Endothelial cell of umbilical vein (primary cell): Measurements from ENCODE around the gene AKTIP. TPM values are rescaled to one million over a fixed set of nuclear protein-coding genes. Genes with fewer than 3 reads are reported as not detected.

Experiments used
- BruUV-seq: library from RNA; stranded (reverse); fragments of 400-500 nt; replicated peaks from 2 replicates; lab custom pipeline; 2021; lab: Mats Ljungman, UMichigan
- CTCF ChIA-PET: fragments of 300-600, 350-600 bp; sonication (Branson Sonifier 250); formaldehyde crosslinking; loops from one replicate; lab custom pipeline; 2021; ENCODE audit warnings: antibody characterized with exemption, inconsistent platforms; lab: Charles Lee
- POLR2A ChIA-PET: fragments of 300-600, 350-600 bp; sonication (Branson Sonifier 250); formaldehyde crosslinking; loops from one replicate; lab custom pipeline; 2021; ENCODE audit warnings: antibody characterized with exemption, inconsistent platforms; lab: Charles Lee
- DNase-seq: peaks from one replicate; pipeline ENCODE4 v3.0.0-alpha.2; 2011; ENCODE audit warnings: low read depth, low spot score
- FAIRE-seq: peaks from 2 replicates; lab custom pipeline; 2011; peaks lifted over from hg19 to GRCh38; lab: Jason Lieb, UNC
- H2AFZ ChIP-seq: 2 replicates; pipeline ENCODE4 v1.6.0; 2012; ENCODE audit warnings: low read depth, low read length, control low read depth, inconsistent platforms
- H3K27ac ChIP-seq: 2 replicates; pipeline ENCODE4 v1.5.1; 2011; ENCODE audit warnings: low read depth, mild to moderate bottlenecking, control low read depth, low read length, moderate library complexity; ENCODE audit not compliant: insufficient read depth
- H3K27me3 ChIP-seq, 2 experiments: 2 replicates each; pipeline versions ENCODE4 v1.6.0 to v1.6.1; 2011; ENCODE audit warnings: low read length in 2 of 2, mixed read lengths in 1 of 2; ENCODE audit not compliant: control insufficient read depth in 2 of 2, insufficient read depth in 2 of 2
- H3K36me3 ChIP-seq, 2 experiments: 2 replicates in 1 of 2; 3 replicates in 1 of 2; pipeline ENCODE4 v1.5.1; 2011; ENCODE audit warnings: low read length in 2 of 2, mild to moderate bottlenecking in 1 of 2, moderate library complexity in 1 of 2; ENCODE audit not compliant: control insufficient read depth in 2 of 2, insufficient read depth in 2 of 2; ENCODE audit errors: extremely low read depth in 1 of 2
- H3K4me1 ChIP-seq: 3 replicates; pipeline ENCODE4 v1.5.1; 2011; ENCODE audit warnings: mild to moderate bottlenecking, low read length; ENCODE audit not compliant: control insufficient read depth, insufficient read depth; ENCODE audit errors: extremely low read depth
- H3K4me2 ChIP-seq: 2 replicates; pipeline ENCODE4 v1.6.1; 2011; ENCODE audit warnings: low read length, control low read depth, mixed read lengths; ENCODE audit not compliant: insufficient read depth
- H3K4me3 ChIP-seq, 3 experiments: fragments of 200-600 bp in 1 of 3; sonication (generic), shearing (Covaris generic) in 1 of 3; replicated peaks in 1 of 3; 2 replicates each; pipeline ENCODE4 v1.5.1; 2011 to 2016; ENCODE audit warnings: control low read depth in 3 of 3, low read length in 3 of 3, mild to moderate bottlenecking in 2 of 3, inconsistent platforms in 1 of 3, low read depth in 1 of 3, moderate library complexity in 1 of 3; ENCODE audit not compliant: insufficient read depth in 1 of 3
- H3K79me2 ChIP-seq: 2 replicates; pipeline ENCODE4 v1.6.0; 2012; ENCODE audit warnings: low read length, inconsistent platforms; ENCODE audit not compliant: control insufficient read depth, insufficient read depth
- H3K9ac ChIP-seq: replicated peaks from 2 replicates; pipeline ENCODE3; 2011; ENCODE audit warnings: low read length, control low read depth; ENCODE audit not compliant: insufficient read depth; ENCODE audit errors: extremely low read depth
- H3K9me1 ChIP-seq: replicated peaks from 3 replicates; pipeline ENCODE4 v1.6.0; 2011; ENCODE audit warnings: mild to moderate bottlenecking, low read length; ENCODE audit not compliant: control insufficient read depth, insufficient read depth; ENCODE audit errors: extremely low read depth
- H3K9me3 ChIP-seq: replicated peaks from 2 replicates; pipeline ENCODE4 v1.5.1; 2012; ENCODE audit warnings: low read length, inconsistent platforms; ENCODE audit not compliant: control insufficient read depth, insufficient read depth
- H4K20me1 ChIP-seq: replicated peaks from 2 replicates; pipeline ENCODE3; 2011; ENCODE audit warnings: mild to moderate bottlenecking, low read length; ENCODE audit not compliant: control insufficient read depth, insufficient read depth; ENCODE audit errors: extremely low read depth
- EZH2 ChIP-seq: IDR thresholded peaks from 2 replicates; pipeline ENCODE4 v1.6.1; 2012; ENCODE audit warnings: borderline replicate concordance, low read depth, mild to moderate bottlenecking, moderate library complexity, low read length, inconsistent platforms; ENCODE audit not compliant: severe bottlenecking
- FOS ChIP-seq: IDR thresholded peaks from 2 replicates; pipeline ENCODE4 v1.6.1; 2011; ENCODE audit warnings: mild to moderate bottlenecking, low read length, moderate library complexity, borderline replicate concordance; ENCODE audit not compliant: insufficient read depth
- GATA2 ChIP-seq: IDR thresholded peaks from 2 replicates; pipeline ENCODE4 v1.7.0; 2011; ENCODE audit warnings: low read depth, mild to moderate bottlenecking, moderate library complexity, mixed read lengths, low read length; ENCODE audit not compliant: insufficient read length, insufficient read depth
- JUN ChIP-seq: IDR thresholded peaks from 2 replicates; pipeline ENCODE4 v1.6.1; 2011; ENCODE audit warnings: borderline replicate concordance, low read depth; ENCODE audit not compliant: insufficient read length, insufficient read depth
- MYC ChIP-seq: IDR thresholded peaks from one replicate; pipeline ENCODE4 v1.6.1; 2011; ENCODE audit warnings: mild to moderate bottlenecking, low read depth, low read length
- POLR2A ChIP-seq: IDR thresholded peaks from 2 replicates; pipeline ENCODE4 v1.6.1; 2012; ENCODE audit warnings: low read depth, mild to moderate bottlenecking, control low read depth, low read length
- POLR2AphosphoS5 ChIP-seq: IDR thresholded peaks from 2 replicates; pipeline ENCODE4 v1.6.1; 2012; ENCODE audit warnings: low read depth, mild to moderate bottlenecking, control low read depth, low read length, moderate library complexity; ENCODE audit not compliant: insufficient read depth
- dilution Hi-C: fragments of 300-500 bp; cut with MboI; formaldehyde crosslinking; loops from one replicate; pipeline ENCODE4 v1.15.0; 2019; ENCODE audit warnings: low sequenced_read_pairs; ENCODE audit not compliant: extremely low pct_ligation_motif_present
- intact Hi-C: fragments of 100-400 bp; cut with micrococcal nuclease; formaldehyde crosslinking; loops from one replicate; pipeline ENCODE4 v1.10.0; 2022
- polyA plus RNA-seq, 4 experiments: library from polyadenylated mRNA; depleted of rRNA in 3 of 4; stranded (reverse) in 3 of 4; unstranded in 1 of 4; fragments of >200 nt; gene quantifications; 2 replicates each; pipeline versions ENCODE4 v1.2.1 to v1.2.3, GENCODE V29; 2011 to 2012; ENCODE audit warnings: missing spikeins in 1 of 4
- total RNA-seq: library from RNA; stranded (reverse); gene quantifications from 2 replicates; pipeline ENCODE4 v1.2.3, GENCODE V29; 2021
- TF ChIP-seq, protein P1 (sequence below): IDR thresholded peaks from 2 replicates; pipeline ENCODE4 v1.6.1; 2011; ENCODE audit not compliant: insufficient read depth, insufficient read length
- TF ChIP-seq, protein P2 (sequence below), 2 donors: IDR thresholded peaks; 1 replicate in 1 of 2; 2 replicates in 1 of 2; pipeline ENCODE4 v1.5.1; 2011; ENCODE audit warnings: low read length in 2 of 2, mild to moderate bottlenecking in 2 of 2, moderate library complexity in 2 of 2, control low read depth in 1 of 2, inconsistent platforms in 1 of 2, low read depth in 1 of 2; ENCODE audit not compliant: insufficient read depth in 1 of 2; ENCODE audit errors: extremely low read depth in 1 of 2

Gene AKTIP
- total and polyA plus RNA-seq, 2 donors (not counting 3 experiments of a cell fraction or from before 2014, with no cell fraction given) = 25.1 to 32.7 TPM

DNA sequence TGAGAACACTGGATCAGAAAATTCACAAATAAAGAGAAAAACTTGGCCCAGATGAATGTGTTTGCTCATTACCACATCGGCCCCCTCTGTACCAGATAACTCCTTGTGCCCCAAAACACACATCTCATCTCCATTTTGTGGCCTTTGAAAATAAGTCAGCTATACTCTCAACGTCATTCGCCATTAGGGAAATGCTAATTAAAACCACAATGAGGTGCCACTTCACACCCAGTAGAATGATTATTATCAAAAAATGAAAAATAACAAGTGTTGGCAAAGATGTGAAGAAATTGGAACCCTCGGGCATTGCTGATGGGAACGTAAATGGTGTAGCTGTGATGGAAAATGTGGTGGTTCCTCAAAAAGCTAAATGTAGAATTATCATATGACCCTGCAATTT is 34.6 kb upstream of the AKTIP start:
- Histone ChIP-seq H3K9ac (no peak overlapping the region), H4K20me1 (no peaks in the 10 kb centered on the region), H3K27ac (no peak overlapping the region), H3K36me3 (no peaks in the 10 kb centered on the region), H3K27me3 (no peaks in the 10 kb centered on the region), H3K9me1 (no peaks in the 10 kb centered on the region), H3K4me3 (no peak overlapping the region), H3K79me2 (no peaks in the 10 kb centered on the region), H3K4me1 (no peaks in the 10 kb centered on the region), H2AFZ (no peak overlapping the region), H3K4me2 (no peak overlapping the region), H3K9me3 (no peaks in the 10 kb centered on the region)
- TF ChIP-seq GATA2 (no peak), JUN (no peak), EZH2 (no peak), MYC (no peak), POLR2A (no peak)
- TF ChIP-seq, protein P1, sequence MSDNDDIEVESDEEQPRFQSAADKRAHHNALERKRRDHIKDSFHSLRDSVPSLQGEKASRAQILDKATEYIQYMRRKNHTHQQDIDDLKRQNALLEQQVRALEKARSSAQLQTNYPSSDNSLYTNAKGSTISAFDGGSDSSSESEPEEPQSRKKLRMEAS = no peak
- DNase-seq (no peak), FAIRE-seq (no peak)
- ChIA-PET CTCF (interaction anchor here (1.5 kb wide), 1 partner anchor 36 kb away, joined by 4 read pairs; no protein-coding TSS in a partner anchor), POLR2A (no interaction called here)
- dilution Hi-C loops = no loop called here
- intact Hi-C loops = no loop called here
- BruUV-seq = no TSS peak

DNA sequence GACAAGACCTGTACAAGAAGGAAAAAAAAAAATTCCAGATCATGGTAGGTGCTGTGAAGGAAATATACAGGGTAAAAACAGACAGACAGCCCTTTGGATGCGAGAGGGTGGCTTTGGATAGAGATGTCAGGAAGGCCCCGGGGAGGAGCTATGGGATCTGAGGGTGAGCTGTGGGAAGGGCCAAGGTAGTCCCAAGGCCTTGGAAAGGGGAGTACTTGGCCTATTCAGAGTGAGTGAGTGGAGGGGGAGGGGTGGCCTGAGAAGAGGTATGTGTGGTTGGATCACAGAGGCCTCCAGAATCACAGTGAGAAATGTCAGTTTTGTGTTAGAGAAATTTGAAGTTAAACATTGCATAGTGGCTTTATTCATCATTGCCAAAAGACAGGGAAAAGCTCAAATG is 31.2 kb upstream of the AKTIP start:
- BruUV-seq = no TSS peak
- Histone ChIP-seq H3K4me3 (no peak overlapping the region), H3K79me2 (no peaks in the 10 kb centered on the region), H3K4me2 (no peak overlapping the region), H2AFZ (no peak overlapping the region), H3K36me3 (no peaks in the 10 kb centered on the region), H3K9ac (no peak overlapping the region), H4K20me1 (no peaks in the 10 kb centered on the region), H3K9me3 (no peaks in the 10 kb centered on the region), H3K27me3 (peaks cover 0 to 2% of the 10 kb centered on the region in 2 experiments), H3K4me1 (no peaks in the 10 kb centered on the region), H3K27ac (no peak overlapping the region), H3K9me1 (no peaks in the 10 kb centered on the region)
- FAIRE-seq (no peak), DNase-seq (no peak)
- ChIA-PET CTCF (no interaction called here), POLR2A (no interaction called here)
- intact Hi-C loops (no loop called here), dilution Hi-C loops (no loop called here)
- TF ChIP-seq MYC (no peak), GATA2 (no peak), FOS (no peak), EZH2 (no peak), JUN (no peak), POLR2AphosphoS5 (no peak), POLR2A (no peak)
- TF ChIP-seq, protein P1 = no peak
- TF ChIP-seq, protein P2, sequence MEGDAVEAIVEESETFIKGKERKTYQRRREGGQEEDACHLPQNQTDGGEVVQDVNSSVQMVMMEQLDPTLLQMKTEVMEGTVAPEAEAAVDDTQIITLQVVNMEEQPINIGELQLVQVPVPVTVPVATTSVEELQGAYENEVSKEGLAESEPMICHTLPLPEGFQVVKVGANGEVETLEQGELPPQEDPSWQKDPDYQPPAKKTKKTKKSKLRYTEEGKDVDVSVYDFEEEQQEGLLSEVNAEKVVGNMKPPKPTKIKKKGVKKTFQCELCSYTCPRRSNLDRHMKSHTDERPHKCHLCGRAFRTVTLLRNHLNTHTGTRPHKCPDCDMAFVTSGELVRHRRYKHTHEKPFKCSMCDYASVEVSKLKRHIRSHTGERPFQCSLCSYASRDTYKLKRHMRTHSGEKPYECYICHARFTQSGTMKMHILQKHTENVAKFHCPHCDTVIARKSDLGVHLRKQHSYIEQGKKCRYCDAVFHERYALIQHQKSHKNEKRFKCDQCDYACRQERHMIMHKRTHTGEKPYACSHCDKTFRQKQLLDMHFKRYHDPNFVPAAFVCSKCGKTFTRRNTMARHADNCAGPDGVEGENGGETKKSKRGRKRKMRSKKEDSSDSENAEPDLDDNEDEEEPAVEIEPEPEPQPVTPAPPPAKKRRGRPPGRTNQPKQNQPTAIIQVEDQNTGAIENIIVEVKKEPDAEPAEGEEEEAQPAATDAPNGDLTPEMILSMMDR (IDR thresholded peaks at IDR 0.05; ENCODE audit: extremely low read depth in 1 of 2, insufficient read depth in 1 of 2, low read depth in 1 of 2, low read length in 2 of 2) = no peak
